ENCODE results near the gene AP3S2. TPM values are rescaled to one million over a fixed set of nuclear protein-coding genes. Genes with fewer than 3 reads are reported as not detected.

AP3S2 gene
- total and polyA plus RNA-seq, 2 experiments from 2014 or later, result 9.4 to 93.3 TPM

DNA sequence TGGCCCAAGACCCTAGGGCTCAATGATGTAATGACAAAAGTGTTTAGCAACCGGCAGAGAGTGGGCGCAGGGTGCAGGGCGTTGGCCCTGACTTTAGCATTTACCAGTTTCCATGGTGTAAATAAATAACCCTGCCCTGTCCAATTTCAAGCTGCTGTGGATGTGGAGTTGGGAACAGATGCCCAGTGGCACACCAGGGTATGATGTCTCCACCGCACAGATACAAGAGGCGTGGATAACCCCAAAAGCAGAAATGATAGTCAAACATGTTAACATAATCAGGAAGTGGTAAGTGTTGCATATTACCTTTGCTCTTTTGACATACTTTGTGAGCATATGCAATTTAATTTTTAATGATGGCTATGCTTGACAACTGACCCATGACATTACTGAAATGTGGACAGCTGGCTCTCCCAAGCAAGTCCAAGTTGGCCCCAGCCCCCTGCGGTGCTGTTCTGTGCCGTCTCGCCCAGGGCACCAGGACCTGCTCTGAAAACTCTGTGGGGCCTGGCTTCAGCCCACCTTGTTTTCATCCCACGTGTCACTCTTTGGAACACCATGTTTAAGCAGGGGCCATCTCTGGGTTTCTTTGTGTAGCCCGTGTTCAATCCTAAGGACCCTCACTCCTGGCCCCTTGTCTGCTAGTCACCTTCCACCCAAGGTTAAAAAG, 68.4 kb downstream of the AP3S2 start:
- no peak overlapping the region for H3K4me2 ChIP-seq
- H3K27ac ChIP-seq (ENCODE audit: low read depth), result no peak overlapping the region
- no peak overlapping the region for H3K4me3 ChIP-seq
- H3K36me3 Mint-ChIP-seq (ENCODE audit: low read depth), result no peaks in the 10 kb centered on the region
- no peaks in the 10 kb centered on the region for H3K27me3 ChIP-seq (ENCODE audit: insufficient read depth)
- H3K4me1 ChIP-seq (ENCODE audit: insufficient read depth), result no peaks in the 10 kb centered on the region; the same call in 1 of the 2 replicates
- H3K9me2 ChIP-seq (ENCODE audit: insufficient read depth), result no peaks in the 10 kb centered on the region
- H3K9me3 Mint-ChIP-seq, result no peaks in the 10 kb centered on the region; the same call in 2 of the 3 replicates
- H4K20me1 ChIP-seq (replicated peaks; ENCODE audit: insufficient read depth), result no peaks in the 10 kb centered on the region
- H3F3A ChIP-seq (replicated peaks; ENCODE audit: low read depth), result no peaks in the 10 kb centered on the region
- ATAC-seq, result no peak
- no peak overlapping the region for H3K4me3 Mint-ChIP-seq
- peaks cover 9% of the 10 kb centered on the region for H3K27me3 Mint-ChIP-seq (ENCODE audit: insufficient read depth, low read depth, poor library complexity)
- peaks cover 26% of the 10 kb centered on the region for H3K4me1 Mint-ChIP-seq
- TF ChIP-seq ZNF462 (CRISPR knock-in tag; IDR thresholded peaks at IDR 0.05) (no peak), JUNB (IDR thresholded peaks at IDR 0.05; ENCODE audit: unreplicated experiment) (no peak), EZH2 (IDR thresholded peaks at IDR 0.05; ENCODE audit: low read depth, unreplicated experiment) (no peak), STAT1 (IDR thresholded peaks at IDR 0.05; ENCODE audit: unreplicated experiment) (no peak), CREB1 (CRISPR knock-in tag; IDR thresholded peaks at IDR 0.05; ENCODE audit: low read depth) (no peak), NANOG (IDR thresholded peaks at IDR 0.05; ENCODE audit: borderline replicate concordance) (no peak), EZH2phosphoT487 (IDR thresholded peaks at IDR 0.05; ENCODE audit: unreplicated experiment) (no peak), ETS1 (IDR thresholded peaks at IDR 0.05) (no peak), ZNF331 (CRISPR knock-in tag; IDR thresholded peaks at IDR 0.05; ENCODE audit: low read depth) (no peak), ZNF114 (CRISPR knock-in tag; IDR thresholded peaks at IDR 0.05) (no peak), POLR2AphosphoS5 (IDR thresholded peaks at IDR 0.05; ENCODE audit: low read depth) (no peak)
- TF ChIP-seq, protein P1, sequence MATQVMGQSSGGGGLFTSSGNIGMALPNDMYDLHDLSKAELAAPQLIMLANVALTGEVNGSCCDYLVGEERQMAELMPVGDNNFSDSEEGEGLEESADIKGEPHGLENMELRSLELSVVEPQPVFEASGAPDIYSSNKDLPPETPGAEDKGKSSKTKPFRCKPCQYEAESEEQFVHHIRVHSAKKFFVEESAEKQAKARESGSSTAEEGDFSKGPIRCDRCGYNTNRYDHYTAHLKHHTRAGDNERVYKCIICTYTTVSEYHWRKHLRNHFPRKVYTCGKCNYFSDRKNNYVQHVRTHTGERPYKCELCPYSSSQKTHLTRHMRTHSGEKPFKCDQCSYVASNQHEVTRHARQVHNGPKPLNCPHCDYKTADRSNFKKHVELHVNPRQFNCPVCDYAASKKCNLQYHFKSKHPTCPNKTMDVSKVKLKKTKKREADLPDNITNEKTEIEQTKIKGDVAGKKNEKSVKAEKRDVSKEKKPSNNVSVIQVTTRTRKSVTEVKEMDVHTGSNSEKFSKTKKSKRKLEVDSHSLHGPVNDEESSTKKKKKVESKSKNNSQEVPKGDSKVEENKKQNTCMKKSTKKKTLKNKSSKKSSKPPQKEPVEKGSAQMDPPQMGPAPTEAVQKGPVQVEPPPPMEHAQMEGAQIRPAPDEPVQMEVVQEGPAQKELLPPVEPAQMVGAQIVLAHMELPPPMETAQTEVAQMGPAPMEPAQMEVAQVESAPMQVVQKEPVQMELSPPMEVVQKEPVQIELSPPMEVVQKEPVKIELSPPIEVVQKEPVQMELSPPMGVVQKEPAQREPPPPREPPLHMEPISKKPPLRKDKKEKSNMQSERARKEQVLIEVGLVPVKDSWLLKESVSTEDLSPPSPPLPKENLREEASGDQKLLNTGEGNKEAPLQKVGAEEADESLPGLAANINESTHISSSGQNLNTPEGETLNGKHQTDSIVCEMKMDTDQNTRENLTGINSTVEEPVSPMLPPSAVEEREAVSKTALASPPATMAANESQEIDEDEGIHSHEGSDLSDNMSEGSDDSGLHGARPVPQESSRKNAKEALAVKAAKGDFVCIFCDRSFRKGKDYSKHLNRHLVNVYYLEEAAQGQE (IDR thresholded peaks at IDR 0.05; ENCODE audit: unreplicated experiment), result no peak
- TF ChIP-seq, protein P2, sequence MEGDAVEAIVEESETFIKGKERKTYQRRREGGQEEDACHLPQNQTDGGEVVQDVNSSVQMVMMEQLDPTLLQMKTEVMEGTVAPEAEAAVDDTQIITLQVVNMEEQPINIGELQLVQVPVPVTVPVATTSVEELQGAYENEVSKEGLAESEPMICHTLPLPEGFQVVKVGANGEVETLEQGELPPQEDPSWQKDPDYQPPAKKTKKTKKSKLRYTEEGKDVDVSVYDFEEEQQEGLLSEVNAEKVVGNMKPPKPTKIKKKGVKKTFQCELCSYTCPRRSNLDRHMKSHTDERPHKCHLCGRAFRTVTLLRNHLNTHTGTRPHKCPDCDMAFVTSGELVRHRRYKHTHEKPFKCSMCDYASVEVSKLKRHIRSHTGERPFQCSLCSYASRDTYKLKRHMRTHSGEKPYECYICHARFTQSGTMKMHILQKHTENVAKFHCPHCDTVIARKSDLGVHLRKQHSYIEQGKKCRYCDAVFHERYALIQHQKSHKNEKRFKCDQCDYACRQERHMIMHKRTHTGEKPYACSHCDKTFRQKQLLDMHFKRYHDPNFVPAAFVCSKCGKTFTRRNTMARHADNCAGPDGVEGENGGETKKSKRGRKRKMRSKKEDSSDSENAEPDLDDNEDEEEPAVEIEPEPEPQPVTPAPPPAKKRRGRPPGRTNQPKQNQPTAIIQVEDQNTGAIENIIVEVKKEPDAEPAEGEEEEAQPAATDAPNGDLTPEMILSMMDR (conservative IDR thresholded peaks at IDR 0.05; ENCODE audit: low read depth in 2 of 2), result no peak
- no peak overlapping the region for H2AFZ ChIP-seq
- no peaks in the 10 kb centered on the region for H3K79me2 ChIP-seq (replicated peaks; ENCODE audit: insufficient read depth)
- no peak overlapping the region for H3K27ac Mint-ChIP-seq
- DNase-seq (ENCODE audit: low spot score), result no peak
- no peaks in the 10 kb centered on the region for H3K36me3 ChIP-seq (ENCODE audit: insufficient read depth)

Data from GM23338 (cell line).